ENCODE measurements around the gene POLR3C.
"Not testable (repeated sequence)": the region's sequence is repeated elsewhere in the genome, so short reads cannot be mapped to it uniquely, and the experiment has no call there.

Gene POLR3C
- total RNA-seq, result 31.6 to 36.0 (median 35.9) reads per million in 3 donors

- H3K36me3 ChIP-seq (ENCODE audit: control insufficient read depth, insufficient read depth, low read length), result peaks cover 24% of the 10 kb centered on the region
- peak within 1 kb of the TSS; percentile 88 for H3K4me3 ChIP-seq (ENCODE audit: insufficient read depth, low read depth, low read length, poor library complexity, severe bottlenecking)
- H3K27ac ChIP-seq (ENCODE audit: insufficient read depth, low read length, poor library complexity, severe bottlenecking), result peak within 1 kb of the TSS; percentile 80
- peak; percentile 76 to 81 (median 79) for DNase-seq
- H3K27me3 ChIP-seq (replicated peaks; ENCODE audit: control insufficient read depth, insufficient read depth, low read length, poor library complexity, severe bottlenecking), result no peaks in the 10 kb centered on the region
- H3K4me1 ChIP-seq (ENCODE audit: control insufficient read depth, insufficient read depth, low read length, poor library complexity, severe bottlenecking), result peaks cover 7% of the 10 kb centered on the region
- no peaks in the 10 kb centered on the region for H3K9me3 ChIP-seq (ENCODE audit: control insufficient read depth, low read length)
Measured at GRCh38 chr1:145823565-145824498, at the start of gene POLR3C, which contains the start of gene RNF115. Gene POLR3C (plus strand): TSS chr1:145824200. CDS start chr1:145825777, 1,577 bp downstream. Gene RNF115 (minus strand): TSS chr1:145824095. CDS start chr1:145823873, 222 bp downstream.

GRCh38 chr1:145777357-145778145 lies 46.4 kb upstream of the POLR3C start:
- DNase-seq, result no peak
- Histone ChIP-seq H3K36me3 (ENCODE audit: control insufficient read depth, insufficient read depth, low read length) (no peaks in the 10 kb centered on the region), H3K27me3 (replicated peaks; ENCODE audit: control insufficient read depth, insufficient read depth, low read length, poor library complexity, severe bottlenecking) (no peaks in the 10 kb centered on the region), H3K9me3 (ENCODE audit: control insufficient read depth, low read length) (no peaks in the 10 kb centered on the region), H3K4me1 (ENCODE audit: control insufficient read depth, insufficient read depth, low read length, poor library complexity, severe bottlenecking) (no peaks in the 10 kb centered on the region), H3K4me3 (ENCODE audit: insufficient read depth, low read depth, low read length, poor library complexity, severe bottlenecking) (no peak overlapping the region), H3K27ac (ENCODE audit: insufficient read depth, low read length, poor library complexity, severe bottlenecking) (no peak overlapping the region)

GRCh38 chr1:145778146-145778540 lies 45.9 kb upstream of the POLR3C start:
- Histone ChIP-seq H3K27ac (ENCODE audit: insufficient read depth, low read length, poor library complexity, severe bottlenecking) (no peak overlapping the region), H3K9me3 (ENCODE audit: control insufficient read depth, low read length) (no peaks in the 10 kb centered on the region), H3K4me3 (ENCODE audit: insufficient read depth, low read depth, low read length, poor library complexity, severe bottlenecking) (no peak overlapping the region), H3K36me3 (ENCODE audit: control insufficient read depth, insufficient read depth, low read length) (peaks cover 3% of the 10 kb centered on the region), H3K4me1 (ENCODE audit: control insufficient read depth, insufficient read depth, low read length, poor library complexity, severe bottlenecking) (no peaks in the 10 kb centered on the region), H3K27me3 (replicated peaks; ENCODE audit: control insufficient read depth, insufficient read depth, low read length, poor library complexity, severe bottlenecking) (no peaks in the 10 kb centered on the region)
- no peak for DNase-seq

- H3K36me3 ChIP-seq (ENCODE audit: control insufficient read depth, insufficient read depth, low read length), result peaks cover 9% of the 10 kb centered on the region
- no peaks in the 10 kb centered on the region for H3K4me1 ChIP-seq (ENCODE audit: control insufficient read depth, insufficient read depth, low read length, poor library complexity, severe bottlenecking)
- H3K4me3 ChIP-seq (ENCODE audit: insufficient read depth, low read depth, low read length, poor library complexity, severe bottlenecking), result no peak overlapping the region
- H3K27me3 ChIP-seq (replicated peaks; ENCODE audit: control insufficient read depth, insufficient read depth, low read length, poor library complexity, severe bottlenecking), result no peaks in the 10 kb centered on the region
- H3K27ac ChIP-seq (ENCODE audit: insufficient read depth, low read length, poor library complexity, severe bottlenecking), result no peak overlapping the region
- no peak for DNase-seq
- no peaks in the 10 kb centered on the region for H3K9me3 ChIP-seq (ENCODE audit: control insufficient read depth, low read length)
Measured at GRCh38 chr1:145782272-145783099, 41.5 kb upstream of the POLR3C start.

GRCh38 chr1:145784409-145784808 lies 39.6 kb upstream of the POLR3C start:
- H3K27ac ChIP-seq (ENCODE audit: insufficient read depth, low read length, poor library complexity, severe bottlenecking), result no peak overlapping the region
- no peaks in the 10 kb centered on the region for H3K9me3 ChIP-seq (ENCODE audit: control insufficient read depth, low read length)
- DNase-seq, result no peak
- no peaks in the 10 kb centered on the region for H3K27me3 ChIP-seq (replicated peaks; ENCODE audit: control insufficient read depth, insufficient read depth, low read length, poor library complexity, severe bottlenecking)
- no peaks in the 10 kb centered on the region for H3K4me1 ChIP-seq (ENCODE audit: control insufficient read depth, insufficient read depth, low read length, poor library complexity, severe bottlenecking)
- peaks cover 9% of the 10 kb centered on the region for H3K36me3 ChIP-seq (ENCODE audit: control insufficient read depth, insufficient read depth, low read length)
- no peak overlapping the region for H3K4me3 ChIP-seq (ENCODE audit: insufficient read depth, low read depth, low read length, poor library complexity, severe bottlenecking)

GRCh38 chr1:145785547-145785946 lies 38.5 kb upstream of the POLR3C start:
- H3K27ac ChIP-seq (ENCODE audit: insufficient read depth, low read length, poor library complexity, severe bottlenecking), result no peak overlapping the region
- no peaks in the 10 kb centered on the region for H3K9me3 ChIP-seq (ENCODE audit: control insufficient read depth, low read length)
- no peaks in the 10 kb centered on the region for H3K4me1 ChIP-seq (ENCODE audit: control insufficient read depth, insufficient read depth, low read length, poor library complexity, severe bottlenecking)
- H3K27me3 ChIP-seq (replicated peaks; ENCODE audit: control insufficient read depth, insufficient read depth, low read length, poor library complexity, severe bottlenecking), result no peaks in the 10 kb centered on the region
- no peak for DNase-seq
- H3K36me3 ChIP-seq (ENCODE audit: control insufficient read depth, insufficient read depth, low read length), result peaks cover 9% of the 10 kb centered on the region
- H3K4me3 ChIP-seq (ENCODE audit: insufficient read depth, low read depth, low read length, poor library complexity, severe bottlenecking), result no peak overlapping the region

- H3K27ac ChIP-seq (ENCODE audit: insufficient read depth, low read length, poor library complexity, severe bottlenecking), result no peak overlapping the region
- H3K4me1 ChIP-seq (ENCODE audit: control insufficient read depth, insufficient read depth, low read length, poor library complexity, severe bottlenecking), result no peaks in the 10 kb centered on the region
- H3K4me3 ChIP-seq (ENCODE audit: insufficient read depth, low read depth, low read length, poor library complexity, severe bottlenecking), result no peak overlapping the region
- no peak for DNase-seq
- no peaks in the 10 kb centered on the region for H3K9me3 ChIP-seq (ENCODE audit: control insufficient read depth, low read length)
- H3K27me3 ChIP-seq (replicated peaks; ENCODE audit: control insufficient read depth, insufficient read depth, low read length, poor library complexity, severe bottlenecking), result no peaks in the 10 kb centered on the region
- peaks cover 9% of the 10 kb centered on the region for H3K36me3 ChIP-seq (ENCODE audit: control insufficient read depth, insufficient read depth, low read length)
Measured at GRCh38 chr1:145786271-145786670, 37.7 kb upstream of the POLR3C start.

GRCh38 chr1:145788580-145788979 lies 35.4 kb upstream of the POLR3C start:
- peaks cover 9% of the 10 kb centered on the region for H3K36me3 ChIP-seq (ENCODE audit: control insufficient read depth, insufficient read depth, low read length)
- H3K4me3 ChIP-seq (ENCODE audit: insufficient read depth, low read depth, low read length, poor library complexity, severe bottlenecking), result no peak overlapping the region
- H3K4me1 ChIP-seq (ENCODE audit: control insufficient read depth, insufficient read depth, low read length, poor library complexity, severe bottlenecking), result no peaks in the 10 kb centered on the region
- H3K27ac ChIP-seq (ENCODE audit: insufficient read depth, low read length, poor library complexity, severe bottlenecking), result no peak overlapping the region
- DNase-seq, result no peak
- H3K27me3 ChIP-seq (replicated peaks; ENCODE audit: control insufficient read depth, insufficient read depth, low read length, poor library complexity, severe bottlenecking), result no peaks in the 10 kb centered on the region
- no peaks in the 10 kb centered on the region for H3K9me3 ChIP-seq (ENCODE audit: control insufficient read depth, low read length)

- not testable (repeated sequence) for DNase-seq; H3K36me3 ChIP-seq (ENCODE audit: control insufficient read depth, insufficient read depth, low read length); H3K27ac ChIP-seq (ENCODE audit: insufficient read depth, low read length, poor library complexity, severe bottlenecking); H3K4me1 ChIP-seq (ENCODE audit: control insufficient read depth, insufficient read depth, low read length, poor library complexity, severe bottlenecking); H3K4me3 ChIP-seq (ENCODE audit: insufficient read depth, low read depth, low read length, poor library complexity, severe bottlenecking); H3K9me3 ChIP-seq (ENCODE audit: control insufficient read depth, low read length); H3K27me3 ChIP-seq (replicated peaks; ENCODE audit: control insufficient read depth, insufficient read depth, low read length, poor library complexity, severe bottlenecking)
Measured at GRCh38 chr1:145791860-145792259, 32.1 kb upstream of the POLR3C start.
